Calu3 (cell line): Measurements from ENCODE around the gene DNAJC19. TPM values are rescaled to one million over a fixed set of nuclear protein-coding genes. Genes with fewer than 3 reads are reported as not detected.

Experiments
- Bru-seq: library from RNA; stranded (reverse); fragments of 400-500 nt; gene quantifications from one replicate; lab custom pipeline; 2021; lab: Mats Ljungman, UMichigan
- BruChase-seq, 2 experiments: library from RNA; stranded (reverse); fragments of 400-500 nt; gene quantifications; one replicate each; lab custom pipeline; 2021; lab: Mats Ljungman, UMichigan
- BruUV-seq: library from RNA; stranded (reverse); fragments of 400-500 nt; replicated peaks from 2 replicates; lab custom pipeline; 2021; lab: Mats Ljungman, UMichigan
- CTCF ChIA-PET: fragments of 300-600 bp; sonication (Branson Sonifier 250); formaldehyde crosslinking; loops from one replicate; lab custom pipeline; 2022; ENCODE audit warnings: antibody characterized with exemption; lab: Charles Lee
- DNase-seq: peaks from one replicate; pipeline ENCODE4 v3.0.0; 2022
- H3K27ac Mint-ChIP-seq: one replicate; pipeline ENCODE4 v1.8.0; 2022; ENCODE audit warnings: mixed read lengths; ENCODE audit not compliant: unreplicated experiment
- H3K27me3 Mint-ChIP-seq: one replicate; pipeline ENCODE4 v1.8.0; 2022; ENCODE audit warnings: mixed read lengths; ENCODE audit not compliant: unreplicated experiment
- H3K36me3 Mint-ChIP-seq: one replicate; pipeline ENCODE4 v1.8.0; 2022; ENCODE audit warnings: mild to moderate bottlenecking, moderate library complexity, mixed read lengths; ENCODE audit not compliant: insufficient read depth, unreplicated experiment
- H3K4me1 Mint-ChIP-seq: one replicate; pipeline ENCODE4 v1.8.0; 2022; ENCODE audit warnings: mild to moderate bottlenecking, low read depth, mixed read lengths; ENCODE audit not compliant: unreplicated experiment
- H3K4me3 Mint-ChIP-seq: one replicate; pipeline ENCODE4 v1.8.0; 2022; ENCODE audit warnings: mild to moderate bottlenecking, low read depth, moderate library complexity, mixed read lengths; ENCODE audit not compliant: unreplicated experiment
- H3K9me3 Mint-ChIP-seq: one replicate; pipeline ENCODE4 v1.8.0; 2022; ENCODE audit warnings: low read depth, mixed read lengths; ENCODE audit not compliant: unreplicated experiment
- CTCF ChIP-seq: fragments of 200-600 bp; IDR thresholded peaks from one replicate; pipeline ENCODE4 v1.8.0; 2022; ENCODE audit warnings: antibody characterized with exemption; ENCODE audit not compliant: unreplicated experiment
- intact Hi-C: fragments of 100-400 bp; cut with micrococcal nuclease; formaldehyde crosslinking; loops from one replicate; pipeline ENCODE4 v1.10.0; 2022; ENCODE audit not compliant: unreplicated experiment
- long read RNA-seq: library from polyadenylated mRNA; stranded (forward); transcript quantifications from one replicate; pipeline ENCODE4 v2.0.0, GENCODE V29; 2022
- total RNA-seq: library from RNA; stranded (reverse); gene quantifications from 2 replicates; pipeline ENCODE4 v1.2.3, GENCODE V29; 2022

The DNAJC19 gene
- 90.0 and 92.9 TPM in 2 replicates for total RNA-seq
- Bru-seq, nascent RNA: percentile 89 among the genes with signal in this experiment
- BruChase-seq, experiment 1, labeled RNA remaining after a 6-hour chase: percentile 88 among the genes with signal in this experiment
- percentile 77 among the genes with signal in this experiment for BruChase-seq, experiment 2, labeled RNA remaining after a 2-hour chase
- long read RNA-seq, transcript DNAJC19-202 (5 exons, 1,239 nt): minor isoform, 48 of 266 reads
- long read RNA-seq, transcript DNAJC19-208 (6 exons, 828 nt): minor isoform, 14 of 266 reads
- long read RNA-seq, transcript DNAJC19-201 (6 exons, 1,454 nt): major isoform, 189 of 266 reads
- long read RNA-seq, partial matches to known transcripts: 1 of 266 reads
- long read RNA-seq, other reads (novel, unspliced or antisense): 9 of 266 reads

GRCh38 chr3:180989291-180990163, at the start of gene DNAJC19:
TSS of gene DNAJC19 (minus strand) at chr3:180989736. CDS start at chr3:180989602, 134 bp downstream.
- H3K27me3 Mint-ChIP-seq: peaks cover 30% of the 10 kb centered on the region
- peaks cover 11% of the 10 kb centered on the region for H3K4me1 Mint-ChIP-seq
- H3K9me3 Mint-ChIP-seq: no peaks in the 10 kb centered on the region
- H3K4me3 Mint-ChIP-seq: peak within 1 kb of the TSS; percentile 99
- TF ChIP-seq CTCF: no peak
- intact Hi-C loops: loop anchor here (5.0 to 10.0 kb wide), 3 partner anchors 188 to 375 kb away; no protein-coding TSS in a partner anchor
- TSS peak; percentile 50 for BruUV-seq
- peaks cover 36% of the 10 kb centered on the region for H3K36me3 Mint-ChIP-seq
- CTCF ChIA-PET: interaction anchor here (0.7 to 0.8 kb wide), 2 partner anchors 10 to 30 kb away, joined by 3 to 4 read pairs; no protein-coding TSS in a partner anchor
- peak; percentile 97 for DNase-seq
- peak within 1 kb of the TSS; percentile 96 for H3K27ac Mint-ChIP-seq

GRCh38 chr3:181030948-181031347, 41.4 kb upstream of the DNAJC19 start:
- H3K27me3 Mint-ChIP-seq: no peaks in the 10 kb centered on the region
- no peak overlapping the region for H3K4me3 Mint-ChIP-seq
- TF ChIP-seq CTCF: no peak
- DNase-seq: no peak
- intact Hi-C loops: no loop called here
- no peak overlapping the region for H3K27ac Mint-ChIP-seq
- H3K36me3 Mint-ChIP-seq: no peaks in the 10 kb centered on the region
- peaks cover 5% of the 10 kb centered on the region for H3K9me3 Mint-ChIP-seq
- no TSS peak for BruUV-seq
- H3K4me1 Mint-ChIP-seq: no peaks in the 10 kb centered on the region
- CTCF ChIA-PET: no interaction called here

- Mint-ChIP-seq H3K4me3 (no peak overlapping the region), H3K4me1 (no peaks in the 10 kb centered on the region), H3K27me3 (no peaks in the 10 kb centered on the region), H3K27ac (no peak overlapping the region), H3K9me3 (peaks cover 3% of the 10 kb centered on the region), H3K36me3 (no peaks in the 10 kb centered on the region)
- no peak for DNase-seq
- no TSS peak for BruUV-seq
- CTCF ChIA-PET: no interaction called here
- intact Hi-C loops: no loop called here
- TF ChIP-seq CTCF: no peak
These were observed 35.7 kb upstream of the DNAJC19 start for GRCh38 chr3:181025204-181025603.

GRCh38 chr3:181017690-181018089, 28.2 kb upstream of the DNAJC19 start:
- Mint-ChIP-seq H3K27ac (no peak overlapping the region), H3K36me3 (no peaks in the 10 kb centered on the region), H3K9me3 (peaks cover 7% of the 10 kb centered on the region), H3K4me3 (no peak overlapping the region), H3K27me3 (no peaks in the 10 kb centered on the region), H3K4me1 (no peaks in the 10 kb centered on the region)
- TF ChIP-seq CTCF: no peak
- DNase-seq: no peak
- intact Hi-C loops: no loop called here
- BruUV-seq: no TSS peak
- CTCF ChIA-PET: no interaction called here
